GM18508 (cell line): ENCODE measurements around the gene DGKI.
"Not testable (repeated sequence)": the region's sequence is repeated elsewhere in the genome, so short reads cannot be mapped to it uniquely, and the experiment has no call there.

Experiments
- ATAC-seq: cut with Tn5 transposase; IDR thresholded peaks from one replicate; pipeline ENCODE4 v1.9.1; 2021; ENCODE audit warnings: moderate number of reproducible peaks; ENCODE audit not compliant: insufficient read depth, unreplicated experiment

The DGKI gene

DNA sequence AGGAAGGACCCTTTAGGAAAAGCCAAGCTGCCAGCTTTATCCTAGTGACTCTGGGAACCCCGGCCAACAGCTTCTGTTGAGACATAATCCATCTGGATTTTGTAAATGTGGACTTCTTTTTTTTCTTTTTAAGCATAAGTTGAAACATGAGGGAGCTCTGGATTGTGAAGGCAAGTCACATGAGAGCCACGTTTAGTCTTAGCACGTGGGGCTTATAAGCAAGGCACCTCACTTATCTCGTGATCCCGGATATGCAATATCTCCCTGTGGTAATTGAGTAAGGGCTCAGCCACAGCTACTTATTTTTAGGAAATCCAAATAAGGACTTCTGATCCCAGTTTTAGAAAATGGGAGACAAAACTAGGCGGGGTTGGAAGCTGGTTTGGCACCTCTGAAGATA is 392.0 kb downstream of the DGKI start:
- ATAC-seq, result no peak

- peak; percentile 47 for ATAC-seq
Measured at GRCh38 chr7:137454246-137454724, 392.5 kb downstream of the DGKI start.

DNA sequence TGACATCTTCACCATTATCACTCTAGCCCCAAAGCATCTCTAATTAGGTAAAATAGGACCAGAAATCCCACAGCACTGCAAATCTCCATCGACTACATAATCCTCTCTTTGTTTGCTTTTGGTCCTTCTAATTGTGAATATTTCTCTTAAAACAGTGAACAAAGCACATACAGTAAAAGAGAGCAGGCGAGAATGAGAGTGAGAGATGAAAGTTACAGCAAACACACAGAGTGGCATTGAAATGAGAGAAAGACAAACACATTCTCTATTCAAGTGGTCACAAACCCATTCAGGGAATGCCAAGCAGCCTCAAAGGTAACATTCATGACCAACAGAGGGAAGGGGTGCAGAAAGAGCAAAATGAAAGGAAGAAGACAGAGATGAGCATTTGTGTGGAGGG is 393.4 kb downstream of the DGKI start:
- no peak for ATAC-seq

GRCh38 chr7:137449016-137449415 is 397.8 kb downstream of the DGKI start:
- no peak for ATAC-seq

DNA sequence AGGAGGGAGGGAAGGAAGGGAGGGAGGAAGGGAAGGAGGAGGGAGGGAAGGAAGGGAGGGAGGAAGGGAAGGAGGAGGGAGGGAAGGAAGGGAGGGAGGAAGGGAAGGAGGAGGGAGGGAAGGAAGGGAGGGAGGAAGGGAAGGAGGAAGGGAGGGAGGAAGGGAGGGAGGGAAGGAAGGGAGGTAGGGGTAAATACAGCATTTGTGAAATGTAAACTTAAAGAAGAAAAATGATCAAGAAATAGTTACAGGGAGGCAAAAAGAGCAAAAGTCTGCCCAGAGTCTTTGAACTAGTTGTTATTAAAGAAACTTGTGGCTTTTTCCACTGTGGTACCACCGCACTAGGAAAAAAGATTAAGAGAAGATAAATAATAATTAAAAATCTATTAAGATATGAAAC is 398.2 kb downstream of the DGKI start:
- ATAC-seq, result not testable (repeated sequence)

GRCh38 chr7:137446025-137446424 is 400.7 kb downstream of the DGKI start:
- ATAC-seq, result no peak

- ATAC-seq, result no peak
Measured at GRCh38 chr7:137445268-137445667, 401.5 kb downstream of the DGKI start.

GRCh38 chr7:137443616-137444015 is 403.2 kb downstream of the DGKI start:
- ATAC-seq, result no peak

DNA sequence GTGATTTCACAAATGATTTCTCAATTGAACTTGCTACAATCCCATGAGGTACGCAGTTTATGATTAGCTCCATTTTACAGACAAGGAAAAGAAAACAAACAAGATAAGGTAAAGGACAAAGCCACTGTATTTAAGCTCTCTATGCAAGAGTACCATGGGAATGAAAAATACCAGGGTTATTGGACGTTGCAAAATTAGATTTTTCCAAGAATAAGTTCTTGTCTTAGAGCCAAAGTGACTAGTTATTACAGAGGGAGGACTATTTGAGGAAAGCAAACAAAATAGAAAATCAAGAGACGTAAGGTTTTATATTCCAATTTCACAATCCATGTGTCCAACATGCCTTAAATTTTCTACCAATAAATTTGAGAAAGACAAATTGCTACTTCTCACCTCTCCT is 405.3 kb downstream of the DGKI start:
- ATAC-seq, result no peak

GRCh38 chr7:137439829-137440825 is 406.6 kb downstream of the DGKI start:
- ATAC-seq, result no peak

- ATAC-seq, result no peak
Measured at GRCh38 chr7:137434946-137435345, 411.8 kb downstream of the DGKI start.

DNA sequence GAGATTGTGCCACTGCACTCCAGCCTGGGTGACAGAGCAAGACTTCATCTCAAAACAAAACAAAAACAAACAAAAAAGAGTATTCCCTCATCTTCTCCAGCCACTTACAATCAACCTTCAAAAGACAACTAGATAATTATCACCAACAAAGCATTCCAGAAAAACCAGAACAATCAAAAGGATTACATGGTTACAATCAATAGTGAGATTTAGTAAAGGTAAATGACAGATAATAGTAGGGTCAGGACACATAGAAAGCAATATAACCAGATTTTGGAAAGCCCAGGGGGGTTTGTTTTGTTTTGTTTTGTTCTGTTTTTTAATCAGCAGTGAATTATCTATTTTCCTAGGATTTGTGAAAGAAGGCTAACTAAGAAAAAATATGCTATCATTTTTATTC is 412.2 kb downstream of the DGKI start:
- ATAC-seq, result no peak

DNA sequence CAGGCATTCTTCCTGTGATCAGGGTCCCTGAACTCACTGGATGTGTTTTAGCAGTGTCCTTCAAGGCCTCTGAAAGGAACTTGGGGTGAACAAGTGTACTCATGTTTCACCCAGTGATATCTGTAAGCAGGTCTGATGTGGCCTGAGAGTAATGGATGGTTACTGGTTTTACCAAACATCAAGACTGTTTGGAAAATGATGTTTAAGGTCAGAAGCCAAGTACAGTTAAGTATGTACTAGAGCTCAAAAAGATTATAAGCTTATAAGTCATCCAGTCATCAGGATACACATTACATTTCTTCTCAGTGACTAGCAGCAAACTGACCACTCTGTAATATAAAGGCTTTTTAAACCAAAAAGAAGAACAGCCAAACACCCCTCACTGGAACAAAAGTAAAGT is 423.5 kb downstream of the DGKI start:
- no peak for ATAC-seq

DNA sequence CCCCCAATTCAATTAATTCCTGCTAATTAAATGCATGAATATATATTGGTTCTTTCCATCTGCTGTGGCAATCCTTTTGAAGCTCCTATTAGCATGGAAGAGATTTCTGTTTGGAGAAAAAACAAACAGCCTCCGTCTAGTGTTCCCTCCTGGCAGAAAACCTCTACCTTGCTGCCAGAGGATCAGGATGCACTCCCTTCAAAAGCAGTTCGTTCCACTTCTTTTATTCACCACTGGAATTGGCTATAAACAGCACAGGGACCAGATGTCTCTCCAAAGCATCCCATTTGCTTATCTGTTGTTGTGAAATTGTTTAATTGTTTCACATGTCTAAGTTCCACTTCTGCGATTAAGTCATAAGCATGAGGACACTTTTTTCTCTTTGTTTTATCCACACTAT is 425.4 kb downstream of the DGKI start:
- no peak for ATAC-seq

- no peak for ATAC-seq
Measured at GRCh38 chr7:137418841-137419240, 427.9 kb downstream of the DGKI start.

DNA sequence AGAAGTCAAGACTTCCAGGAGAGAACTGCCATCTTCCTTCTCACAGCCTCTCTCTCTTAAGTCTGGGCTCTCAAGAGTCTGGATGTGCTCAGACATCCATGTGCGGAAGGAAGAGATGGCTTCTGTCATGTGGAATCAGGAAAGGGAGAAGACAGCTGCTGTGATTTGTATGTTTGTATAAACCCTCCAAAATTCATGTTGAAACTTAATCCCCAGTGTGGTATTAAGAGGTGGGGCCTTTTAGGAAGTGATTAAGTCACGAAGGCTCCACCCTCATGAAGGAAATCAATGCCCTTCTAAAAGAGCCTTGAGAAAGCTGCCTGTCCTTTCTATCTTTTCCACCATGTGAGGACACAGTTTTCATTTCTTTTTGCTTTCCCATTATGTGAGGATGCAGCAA is 429.3 kb downstream of the DGKI start:
- no peak for ATAC-seq

DNA sequence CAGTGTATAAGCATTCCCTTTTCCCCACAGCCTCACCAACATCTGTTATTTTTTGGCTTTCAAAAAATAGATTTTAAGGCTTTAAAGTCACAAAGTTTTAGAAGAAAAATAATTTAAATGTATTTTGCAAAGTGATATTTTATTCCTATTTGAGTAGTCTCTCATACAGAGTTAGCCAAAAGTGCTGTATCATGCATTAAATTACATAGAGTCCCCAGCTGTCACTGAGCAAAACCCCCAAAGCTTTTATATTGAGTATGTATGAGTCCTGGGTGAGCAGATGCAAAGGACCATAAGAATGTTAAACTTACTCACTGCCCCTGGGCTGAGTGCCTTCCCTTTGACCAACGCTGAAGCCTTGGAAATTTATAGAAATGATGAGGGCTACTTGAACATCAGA is 432.9 kb downstream of the DGKI start:
- no peak for ATAC-seq

DNA sequence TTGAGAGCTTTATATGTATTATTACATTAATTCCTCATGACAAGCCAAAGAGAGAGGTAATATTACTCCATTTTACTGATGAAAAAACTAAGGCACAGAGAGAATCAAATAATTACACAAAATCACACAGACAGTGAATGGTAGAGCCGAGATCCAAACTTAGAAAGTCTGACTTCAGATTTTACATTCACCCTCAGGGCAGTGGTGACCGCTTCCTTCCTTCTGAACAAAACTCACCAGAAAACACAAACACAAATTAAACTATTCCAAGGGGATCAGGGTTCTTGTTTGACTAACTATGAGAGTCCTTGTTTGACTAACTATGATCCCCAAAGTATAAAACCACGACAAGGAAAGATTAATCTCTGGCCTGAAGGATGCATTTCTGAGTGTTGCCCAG is 435.3 kb downstream of the DGKI start:
- no peak for ATAC-seq

DNA sequence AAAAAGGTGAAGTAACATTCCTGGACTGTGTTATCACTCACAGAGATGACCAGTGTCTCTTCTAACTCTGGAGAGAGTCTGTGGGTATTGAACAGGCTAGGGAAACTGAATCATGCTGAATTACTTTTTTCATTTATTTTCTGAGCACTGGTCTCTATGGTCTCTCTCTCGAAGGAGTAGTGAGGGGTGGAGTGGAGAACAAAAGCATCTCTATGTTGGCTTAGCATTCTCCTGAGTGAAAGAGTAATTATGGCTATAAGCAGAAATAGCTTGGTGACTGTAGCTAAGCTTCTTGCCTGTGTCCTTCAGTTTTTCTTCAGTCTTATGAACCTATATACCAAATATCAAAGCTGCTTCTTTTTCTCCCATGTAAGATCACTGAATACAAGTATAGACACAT is 438.6 kb downstream of the DGKI start:
- ATAC-seq, result no peak

- no peak for ATAC-seq
Measured at GRCh38 chr7:137407078-137407477, 439.7 kb downstream of the DGKI start.

DNA sequence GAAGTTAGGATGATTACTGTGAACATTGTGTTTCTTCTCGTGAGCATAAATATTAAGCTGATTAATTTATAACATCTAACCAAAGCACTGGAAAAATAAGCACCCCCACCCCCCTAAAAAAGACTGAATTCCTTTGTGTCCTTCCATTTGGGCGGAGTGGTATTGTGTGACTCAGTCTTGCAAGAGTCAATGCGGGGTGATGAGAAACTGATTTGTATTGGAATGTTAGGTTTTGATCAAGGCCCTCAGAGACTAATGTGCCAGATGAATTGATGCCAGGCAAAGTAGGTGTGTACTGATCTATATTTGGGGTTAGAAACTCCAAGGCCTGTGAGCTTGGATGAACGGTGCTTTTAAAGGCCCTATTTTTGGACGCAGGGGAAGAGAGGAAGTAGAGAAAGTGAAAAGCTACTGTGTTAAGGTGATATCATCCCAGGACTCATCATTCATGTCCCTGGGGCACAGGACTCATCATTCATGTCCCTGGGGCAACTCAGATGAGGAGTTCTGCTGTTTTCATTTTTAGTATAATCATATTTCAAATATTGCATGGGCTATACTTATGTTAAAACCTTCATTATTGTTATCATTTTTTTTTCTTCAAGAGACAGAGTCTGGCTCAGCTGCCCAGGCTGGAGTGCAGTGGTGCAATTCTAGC is 442.0 kb downstream of the DGKI start:
- ATAC-seq, result no peak

GRCh38 chr7:137403353-137403695 is 443.4 kb downstream of the DGKI start:
- no peak for ATAC-seq
